Measurements from ENCODE around the gene PALM.

- peak; percentile 5; the same call in 1 of the 2 replicates for TF ChIP-seq POLR2AphosphoS5 (IDR thresholded peaks at IDR 0.05; ENCODE audit: low read depth, low read length)
- TF ChIP-seq, protein P1, sequence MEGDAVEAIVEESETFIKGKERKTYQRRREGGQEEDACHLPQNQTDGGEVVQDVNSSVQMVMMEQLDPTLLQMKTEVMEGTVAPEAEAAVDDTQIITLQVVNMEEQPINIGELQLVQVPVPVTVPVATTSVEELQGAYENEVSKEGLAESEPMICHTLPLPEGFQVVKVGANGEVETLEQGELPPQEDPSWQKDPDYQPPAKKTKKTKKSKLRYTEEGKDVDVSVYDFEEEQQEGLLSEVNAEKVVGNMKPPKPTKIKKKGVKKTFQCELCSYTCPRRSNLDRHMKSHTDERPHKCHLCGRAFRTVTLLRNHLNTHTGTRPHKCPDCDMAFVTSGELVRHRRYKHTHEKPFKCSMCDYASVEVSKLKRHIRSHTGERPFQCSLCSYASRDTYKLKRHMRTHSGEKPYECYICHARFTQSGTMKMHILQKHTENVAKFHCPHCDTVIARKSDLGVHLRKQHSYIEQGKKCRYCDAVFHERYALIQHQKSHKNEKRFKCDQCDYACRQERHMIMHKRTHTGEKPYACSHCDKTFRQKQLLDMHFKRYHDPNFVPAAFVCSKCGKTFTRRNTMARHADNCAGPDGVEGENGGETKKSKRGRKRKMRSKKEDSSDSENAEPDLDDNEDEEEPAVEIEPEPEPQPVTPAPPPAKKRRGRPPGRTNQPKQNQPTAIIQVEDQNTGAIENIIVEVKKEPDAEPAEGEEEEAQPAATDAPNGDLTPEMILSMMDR (IDR thresholded peaks at IDR 0.05) = no peak
- no peak for TF ChIP-seq REST (IDR thresholded peaks at IDR 0.05; ENCODE audit: insufficient read depth in 1 of 2, low read depth in 2 of 2, low read length in 1 of 2)
- no peak; the same call in 1 of the 2 replicates for TF ChIP-seq TCF7L2 (IDR thresholded peaks at IDR 0.05; ENCODE audit: low read depth, low read length)
Observed at GRCh38 chr19:788983-789700, 80.4 kb downstream of the PALM start.
